ENCODE data around the gene CDK8. TPM values are rescaled to one million over a fixed set of nuclear protein-coding genes. Genes with fewer than 3 reads are reported as not detected.

CDK8 gene
- total RNA-seq, 5 donors from 2014 or later (not counting 1 experiment from before 2014, with no cell fraction given) = 9.2 to 13.5 (median 12.1) TPM

- H3K4me1 Mint-ChIP-seq = peaks cover 15 to 19% (median 16%) of the 10 kb centered on the region in 3 donors
- DNase-seq (no peak), ATAC-seq (replicated peaks in 1 of 4) (no peak)
- no peak overlapping the region for H3K4me3 Mint-ChIP-seq
- H3K27ac ChIP-seq (ENCODE audit: low read length) = no peak overlapping the region
- ChIA-PET CTCF (no interaction called here), POLR2A (no interaction called here)
- H3K36me3 Mint-ChIP-seq = peaks cover 22% of the 10 kb centered on the region
- H3K27me3 Mint-ChIP-seq = no peaks in the 10 kb centered on the region
- no peaks in the 10 kb centered on the region for H3K9me3 ChIP-seq
- H3K9me3 Mint-ChIP-seq = no peaks in the 10 kb centered on the region
- no peaks in the 10 kb centered on the region for H3K27me3 ChIP-seq (replicated peaks in 1 of 2; ENCODE audit: control insufficient read depth in 2 of 2, extremely low read depth in 1 of 2, insufficient read depth in 2 of 2, low read length in 1 of 2)
- no peaks in the 10 kb centered on the region for H3K4me1 ChIP-seq (ENCODE audit: control insufficient read depth in 1 of 2, extremely low read depth in 1 of 2, insufficient read depth in 2 of 2, low read length in 2 of 2)
- peaks cover 0 to 17% of the 10 kb centered on the region in 2 donors for H3K36me3 ChIP-seq (ENCODE audit: control insufficient read depth in 2 of 2, extremely low read depth in 1 of 2, insufficient read depth in 1 of 2, low read length in 1 of 2)
- H3K4me3 ChIP-seq (ENCODE audit: control insufficient read depth in 1 of 2, extremely low read depth in 1 of 2, low read length in 1 of 2) = no peak overlapping the region
- no peak overlapping the region for H3K27ac Mint-ChIP-seq
- WGBS (ENCODE audit: insufficient coverage) = no CpG with 5 or more reads among the region's 4 CpGs
Measured at GRCh38 chr13:26382835-26383234, 128.9 kb downstream of the CDK8 start.

GRCh38 chr13:26384587-26384986 lies 130.7 kb downstream of the CDK8 start:
- Histone ChIP-seq H3K36me3 (ENCODE audit: control insufficient read depth in 2 of 2, extremely low read depth in 1 of 2, insufficient read depth in 1 of 2, low read length in 1 of 2) (peaks cover 0 to 22% of the 10 kb centered on the region in 2 donors), H3K4me1 (ENCODE audit: control insufficient read depth in 1 of 2, extremely low read depth in 1 of 2, insufficient read depth in 2 of 2, low read length in 2 of 2) (no peaks in the 10 kb centered on the region), H3K9me3 (no peaks in the 10 kb centered on the region), H3K27me3 (replicated peaks in 1 of 2; ENCODE audit: control insufficient read depth in 2 of 2, extremely low read depth in 1 of 2, insufficient read depth in 2 of 2, low read length in 1 of 2) (no peaks in the 10 kb centered on the region), H3K27ac (ENCODE audit: low read length) (no peak overlapping the region), H3K4me3 (ENCODE audit: control insufficient read depth in 1 of 2, extremely low read depth in 1 of 2, low read length in 1 of 2) (no peak overlapping the region)
- no peak for DNase-seq
- ATAC-seq (replicated peaks in 1 of 4) = no peak
- POLR2A ChIA-PET = interaction anchor here in 1 of 2 donors (0.7 kb wide), 1 partner anchor 10 kb away, joined by 3 read pairs; no protein-coding TSS in a partner anchor
- Mint-ChIP-seq H3K27me3 (no peaks in the 10 kb centered on the region), H3K36me3 (peaks cover 31% of the 10 kb centered on the region), H3K4me1 (peaks cover 7 to 17% (median 13%) of the 10 kb centered on the region in 3 donors), H3K27ac (no peak overlapping the region), H3K9me3 (no peaks in the 10 kb centered on the region), H3K4me3 (no peak overlapping the region)
- CTCF ChIA-PET = interaction anchor here in 1 of 2 donors (0.6 kb wide), 1 partner anchor 200 kb away, joined by 4 read pairs; no protein-coding TSS in a partner anchor
- 100% methylated on average over 1 of the region's 1 CpG for WGBS (ENCODE audit: insufficient coverage)

GRCh38 chr13:26386026-26386425 lies 132.1 kb downstream of the CDK8 start:
- no CpG with 5 or more reads among the region's 1 CpG for WGBS (ENCODE audit: insufficient coverage)
- DNase-seq (no peak), ATAC-seq (replicated peaks in 1 of 4) (no peak)
- Histone ChIP-seq H3K27ac (ENCODE audit: low read length) (no peak overlapping the region), H3K4me3 (ENCODE audit: control insufficient read depth in 1 of 2, extremely low read depth in 1 of 2, low read length in 1 of 2) (no peak overlapping the region), H3K9me3 (no peaks in the 10 kb centered on the region), H3K4me1 (ENCODE audit: control insufficient read depth in 1 of 2, extremely low read depth in 1 of 2, insufficient read depth in 2 of 2, low read length in 2 of 2) (no peaks in the 10 kb centered on the region), H3K36me3 (ENCODE audit: control insufficient read depth in 2 of 2, extremely low read depth in 1 of 2, insufficient read depth in 1 of 2, low read length in 1 of 2) (peaks cover 0 to 25% of the 10 kb centered on the region in 2 donors), H3K27me3 (replicated peaks in 1 of 2; ENCODE audit: control insufficient read depth in 2 of 2, extremely low read depth in 1 of 2, insufficient read depth in 2 of 2, low read length in 1 of 2) (no peaks in the 10 kb centered on the region)
- no peak overlapping the region for H3K4me3 Mint-ChIP-seq
- ChIA-PET POLR2A (no interaction called here), CTCF (no interaction called here)
- no peak overlapping the region for H3K27ac Mint-ChIP-seq
- H3K27me3 Mint-ChIP-seq = no peaks in the 10 kb centered on the region
- H3K4me1 Mint-ChIP-seq = peaks cover 4 to 8% (median 5%) of the 10 kb centered on the region in 3 donors
- H3K36me3 Mint-ChIP-seq = peaks cover 40% of the 10 kb centered on the region
- no peaks in the 10 kb centered on the region for H3K9me3 Mint-ChIP-seq

- WGBS (ENCODE audit: insufficient coverage) = no CpG with 5 or more reads among the region's 3 CpGs
- H3K36me3 ChIP-seq (ENCODE audit: control insufficient read depth in 2 of 2, extremely low read depth in 1 of 2, insufficient read depth in 1 of 2, low read length in 1 of 2) = peaks cover 0 to 27% of the 10 kb centered on the region in 2 donors
- no peaks in the 10 kb centered on the region for H3K27me3 Mint-ChIP-seq
Measured at GRCh38 chr13:26390203-26390602, 136.3 kb downstream of the CDK8 start.

GRCh38 chr13:26400545-26400944 lies 146.6 kb downstream of the CDK8 start:
- Mint-ChIP-seq H3K4me3 (no peak overlapping the region), H3K27me3 (no peaks in the 10 kb centered on the region), H3K4me1 (no peaks in the 10 kb centered on the region), H3K27ac (no peak overlapping the region), H3K36me3 (peaks cover 41% of the 10 kb centered on the region), H3K9me3 (no peaks in the 10 kb centered on the region)
- H3K4me3 ChIP-seq (ENCODE audit: control insufficient read depth in 1 of 2, extremely low read depth in 1 of 2, low read length in 1 of 2) = no peak overlapping the region
- DNase-seq = no peak
- no CpG with 5 or more reads among the region's 1 CpG for WGBS (ENCODE audit: insufficient coverage)
- no peaks in the 10 kb centered on the region for H3K4me1 ChIP-seq (ENCODE audit: control insufficient read depth in 1 of 2, extremely low read depth in 1 of 2, insufficient read depth in 2 of 2, low read length in 2 of 2)
- CTCF ChIA-PET = interaction anchor here in 1 of 2 donors (0.6 to 1.1 kb wide), 2 partner anchors 17 to 135 kb away, joined by 3 read pairs; no protein-coding TSS in a partner anchor
- H3K27ac ChIP-seq (ENCODE audit: low read length) = no peak overlapping the region
- no peak for ATAC-seq (replicated peaks in 1 of 4)
- POLR2A ChIA-PET = interaction anchor here in 1 of 2 donors (0.5 kb wide), 1 partner anchor 1098 kb away, joined by 3 read pairs; no protein-coding TSS in a partner anchor
- no peaks in the 10 kb centered on the region for H3K9me3 ChIP-seq
- H3K36me3 ChIP-seq (ENCODE audit: control insufficient read depth in 2 of 2, extremely low read depth in 1 of 2, insufficient read depth in 1 of 2, low read length in 1 of 2) = peaks cover 0 to 30% of the 10 kb centered on the region in 2 donors
- no peaks in the 10 kb centered on the region for H3K27me3 ChIP-seq (replicated peaks in 1 of 2; ENCODE audit: control insufficient read depth in 2 of 2, extremely low read depth in 1 of 2, insufficient read depth in 2 of 2, low read length in 1 of 2)

More at GRCh38 chr13:26390203-26390602, 136.3 kb downstream of the CDK8 start:
- Mint-ChIP-seq H3K36me3 (peaks cover 43% of the 10 kb centered on the region), H3K9me3 (no peaks in the 10 kb centered on the region), H3K4me3 (no peak overlapping the region), H3K27ac (no peak overlapping the region), H3K4me1 (peaks cover 0 to 2% (median 0%) of the 10 kb centered on the region in 3 donors)
- Histone ChIP-seq H3K4me1 (ENCODE audit: control insufficient read depth in 1 of 2, extremely low read depth in 1 of 2, insufficient read depth in 2 of 2, low read length in 2 of 2) (no peaks in the 10 kb centered on the region), H3K9me3 (no peaks in the 10 kb centered on the region), H3K27me3 (replicated peaks in 1 of 2; ENCODE audit: control insufficient read depth in 2 of 2, extremely low read depth in 1 of 2, insufficient read depth in 2 of 2, low read length in 1 of 2) (no peaks in the 10 kb centered on the region), H3K4me3 (ENCODE audit: control insufficient read depth in 1 of 2, extremely low read depth in 1 of 2, low read length in 1 of 2) (no peak overlapping the region), H3K27ac (ENCODE audit: low read length) (no peak overlapping the region)
- DNase-seq = no peak
- ChIA-PET POLR2A (interaction anchor here in 1 of 2 donors (0.7 kb wide), 1 partner anchor 16 kb away, joined by 4 read pairs; no protein-coding TSS in a partner anchor), CTCF (interaction anchor here in 1 of 2 donors (0.5 to 0.9 kb wide), 2 partner anchors 132 to 205 kb away, joined by 3 to 8 read pairs; no protein-coding TSS in a partner anchor)
- no peak for ATAC-seq (replicated peaks in 1 of 4)

- no CpG with 5 or more reads among the region's 6 CpGs for WGBS (ENCODE audit: insufficient coverage)
- Mint-ChIP-seq H3K27ac (no peak overlapping the region), H3K4me3 (no peak overlapping the region), H3K9me3 (no peaks in the 10 kb centered on the region), H3K36me3 (peaks cover 44% of the 10 kb centered on the region), H3K27me3 (no peaks in the 10 kb centered on the region), H3K4me1 (no peaks in the 10 kb centered on the region)
- DNase-seq (no peak), ATAC-seq (replicated peaks in 1 of 4) (no peak)
- CTCF ChIA-PET = interaction anchor here in 1 of 2 donors (0.6 to 1.1 kb wide), 2 partner anchors 17 to 134 kb away, joined by 3 read pairs; no protein-coding TSS in a partner anchor
- Histone ChIP-seq H3K36me3 (ENCODE audit: control insufficient read depth in 2 of 2, extremely low read depth in 1 of 2, insufficient read depth in 1 of 2, low read length in 1 of 2) (peaks cover 0 to 30% of the 10 kb centered on the region in 2 donors), H3K4me3 (ENCODE audit: control insufficient read depth in 1 of 2, extremely low read depth in 1 of 2, low read length in 1 of 2) (no peak overlapping the region), H3K27ac (ENCODE audit: low read length) (no peak overlapping the region), H3K9me3 (no peaks in the 10 kb centered on the region), H3K27me3 (replicated peaks in 1 of 2; ENCODE audit: control insufficient read depth in 2 of 2, extremely low read depth in 1 of 2, insufficient read depth in 2 of 2, low read length in 1 of 2) (no peaks in the 10 kb centered on the region), H3K4me1 (ENCODE audit: control insufficient read depth in 1 of 2, extremely low read depth in 1 of 2, insufficient read depth in 2 of 2, low read length in 2 of 2) (no peaks in the 10 kb centered on the region)
- POLR2A ChIA-PET = no interaction called here
Measured at GRCh38 chr13:26401069-26401468, 147.1 kb downstream of the CDK8 start.

Measured in T-cell (primary cell).